ENCODE results near the gene FBXO4.

Gene FBXO4

DNA sequence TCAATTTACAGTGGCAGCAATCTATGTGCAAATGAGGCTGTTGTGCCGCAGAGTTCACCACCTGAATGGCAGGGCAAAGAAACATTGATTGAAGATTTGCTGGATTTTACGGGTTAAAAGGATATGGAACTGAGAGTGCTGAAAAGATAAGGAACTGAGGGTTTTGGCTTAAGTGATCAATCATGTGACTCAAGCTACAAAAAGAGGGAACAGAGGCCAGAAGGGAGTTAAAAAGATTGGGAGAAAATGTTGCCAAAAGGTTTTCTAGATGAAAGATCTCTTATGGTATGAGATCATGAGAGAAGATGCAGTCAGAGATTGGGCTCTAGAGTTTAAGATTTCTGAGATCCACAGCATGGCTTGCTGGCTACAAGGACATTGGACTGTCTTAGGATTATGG lies 28.9 kb upstream of the FBXO4 start:
- Histone ChIP-seq H3K27me3 (replicated peaks; ENCODE audit: insufficient read depth, low read length) (no peaks in the 10 kb centered on the region), H3K9ac (ENCODE audit: low read length) (no peak overlapping the region), H3K79me2 (ENCODE audit: low read length) (no peaks in the 10 kb centered on the region), H3K4me2 (ENCODE audit: low read depth, low read length) (no peak overlapping the region), H3K4me1 (ENCODE audit: low read length) (0 out of 2 replicates have a peak, but pooled peaks cover 3% of the 10 kb centered on the region), H3K9me2 (replicated peaks; ENCODE audit: insufficient read depth, low read length) (no peaks in the 10 kb centered on the region), H2AFZ (ENCODE audit: low read length) (no peak overlapping the region), H4K20me1 (ENCODE audit: insufficient read depth, low read length) (no peaks in the 10 kb centered on the region), H3K9me3 (replicated peaks; ENCODE audit: insufficient read depth, low read length) (no peaks in the 10 kb centered on the region), H3K4me3 (ENCODE audit: low read length) (no peak overlapping the region), H3F3A (ENCODE audit: insufficient read depth, low read length) (no peaks in the 10 kb centered on the region), H3K36me3 (replicated peaks; ENCODE audit: insufficient read depth, low read length) (no peaks in the 10 kb centered on the region), H3K27ac (ENCODE audit: low read length) (no peak overlapping the region)
- TF ChIP-seq EZH2phosphoT487 (IDR thresholded peaks at IDR 0.05; ENCODE audit: low read length) (no peak), EZH2 (optimal IDR thresholded peaks at IDR 0.05; ENCODE audit: low read depth, low read length) (no peak)
- TF ChIP-seq, protein P1, sequence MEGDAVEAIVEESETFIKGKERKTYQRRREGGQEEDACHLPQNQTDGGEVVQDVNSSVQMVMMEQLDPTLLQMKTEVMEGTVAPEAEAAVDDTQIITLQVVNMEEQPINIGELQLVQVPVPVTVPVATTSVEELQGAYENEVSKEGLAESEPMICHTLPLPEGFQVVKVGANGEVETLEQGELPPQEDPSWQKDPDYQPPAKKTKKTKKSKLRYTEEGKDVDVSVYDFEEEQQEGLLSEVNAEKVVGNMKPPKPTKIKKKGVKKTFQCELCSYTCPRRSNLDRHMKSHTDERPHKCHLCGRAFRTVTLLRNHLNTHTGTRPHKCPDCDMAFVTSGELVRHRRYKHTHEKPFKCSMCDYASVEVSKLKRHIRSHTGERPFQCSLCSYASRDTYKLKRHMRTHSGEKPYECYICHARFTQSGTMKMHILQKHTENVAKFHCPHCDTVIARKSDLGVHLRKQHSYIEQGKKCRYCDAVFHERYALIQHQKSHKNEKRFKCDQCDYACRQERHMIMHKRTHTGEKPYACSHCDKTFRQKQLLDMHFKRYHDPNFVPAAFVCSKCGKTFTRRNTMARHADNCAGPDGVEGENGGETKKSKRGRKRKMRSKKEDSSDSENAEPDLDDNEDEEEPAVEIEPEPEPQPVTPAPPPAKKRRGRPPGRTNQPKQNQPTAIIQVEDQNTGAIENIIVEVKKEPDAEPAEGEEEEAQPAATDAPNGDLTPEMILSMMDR (IDR thresholded peaks at IDR 0.05; ENCODE audit: low read length), result no peak
- DNase-seq, result no peak

DNA sequence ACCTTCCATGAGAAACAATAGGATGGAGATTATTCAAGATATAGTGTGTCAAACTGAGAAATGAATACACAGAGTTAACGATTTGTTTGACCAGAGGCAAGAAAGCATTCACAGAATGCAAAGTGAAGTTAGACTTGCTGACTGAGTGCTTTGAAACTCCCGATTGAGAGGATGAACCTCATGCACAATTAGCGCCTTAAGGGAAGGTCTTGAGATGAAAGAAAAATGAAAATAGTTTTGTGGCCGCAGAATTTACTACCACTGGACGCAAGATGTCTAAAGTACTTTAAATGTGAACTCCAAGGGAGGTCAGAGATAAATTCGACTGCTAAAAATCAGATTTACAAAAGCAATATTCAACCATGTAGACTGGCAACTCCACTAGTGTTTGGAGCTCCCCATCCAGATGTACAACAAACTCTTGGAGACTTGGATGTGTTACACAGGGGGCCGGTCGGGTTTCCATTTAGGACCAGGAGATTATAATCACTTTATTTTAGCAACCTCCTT lies 21.6 kb upstream of the FBXO4 start:
- peak overlapping the region; percentile 68 for H2AFZ ChIP-seq (ENCODE audit: low read length)
- peak; percentile 60 for DNase-seq
- H3K27ac ChIP-seq (ENCODE audit: low read length), result peak overlapping the region; percentile 82
- TF ChIP-seq EZH2 (optimal IDR thresholded peaks at IDR 0.05; ENCODE audit: low read depth, low read length), result no peak
- TF ChIP-seq, protein P1 (IDR thresholded peaks at IDR 0.05; ENCODE audit: low read length), result no peak
- no peak for TF ChIP-seq EZH2phosphoT487 (IDR thresholded peaks at IDR 0.05; ENCODE audit: low read length)
- H3K9ac ChIP-seq (ENCODE audit: low read length), result peak overlapping the region; percentile 84
- H3F3A ChIP-seq (ENCODE audit: insufficient read depth, low read length), result peaks cover 15% of the 10 kb centered on the region
- H3K36me3 ChIP-seq (replicated peaks; ENCODE audit: insufficient read depth, low read length), result peaks cover 8% of the 10 kb centered on the region; the same call in 1 of the 2 replicates
- no peaks in the 10 kb centered on the region for H3K9me3 ChIP-seq (replicated peaks; ENCODE audit: insufficient read depth, low read length)
- no peaks in the 10 kb centered on the region for H3K27me3 ChIP-seq (replicated peaks; ENCODE audit: insufficient read depth, low read length)
- no peaks in the 10 kb centered on the region for H4K20me1 ChIP-seq (ENCODE audit: insufficient read depth, low read length)
- H3K4me2 ChIP-seq (ENCODE audit: low read depth, low read length), result peak overlapping the region; percentile 78
- no peaks in the 10 kb centered on the region for H3K9me2 ChIP-seq (replicated peaks; ENCODE audit: insufficient read depth, low read length)
- H3K4me3 ChIP-seq (ENCODE audit: low read length), result peak overlapping the region; percentile 78
- H3K4me1 ChIP-seq (ENCODE audit: low read length), result peaks cover 24% of the 10 kb centered on the region
- peaks cover 43% of the 10 kb centered on the region for H3K79me2 ChIP-seq (ENCODE audit: low read length)

DNA sequence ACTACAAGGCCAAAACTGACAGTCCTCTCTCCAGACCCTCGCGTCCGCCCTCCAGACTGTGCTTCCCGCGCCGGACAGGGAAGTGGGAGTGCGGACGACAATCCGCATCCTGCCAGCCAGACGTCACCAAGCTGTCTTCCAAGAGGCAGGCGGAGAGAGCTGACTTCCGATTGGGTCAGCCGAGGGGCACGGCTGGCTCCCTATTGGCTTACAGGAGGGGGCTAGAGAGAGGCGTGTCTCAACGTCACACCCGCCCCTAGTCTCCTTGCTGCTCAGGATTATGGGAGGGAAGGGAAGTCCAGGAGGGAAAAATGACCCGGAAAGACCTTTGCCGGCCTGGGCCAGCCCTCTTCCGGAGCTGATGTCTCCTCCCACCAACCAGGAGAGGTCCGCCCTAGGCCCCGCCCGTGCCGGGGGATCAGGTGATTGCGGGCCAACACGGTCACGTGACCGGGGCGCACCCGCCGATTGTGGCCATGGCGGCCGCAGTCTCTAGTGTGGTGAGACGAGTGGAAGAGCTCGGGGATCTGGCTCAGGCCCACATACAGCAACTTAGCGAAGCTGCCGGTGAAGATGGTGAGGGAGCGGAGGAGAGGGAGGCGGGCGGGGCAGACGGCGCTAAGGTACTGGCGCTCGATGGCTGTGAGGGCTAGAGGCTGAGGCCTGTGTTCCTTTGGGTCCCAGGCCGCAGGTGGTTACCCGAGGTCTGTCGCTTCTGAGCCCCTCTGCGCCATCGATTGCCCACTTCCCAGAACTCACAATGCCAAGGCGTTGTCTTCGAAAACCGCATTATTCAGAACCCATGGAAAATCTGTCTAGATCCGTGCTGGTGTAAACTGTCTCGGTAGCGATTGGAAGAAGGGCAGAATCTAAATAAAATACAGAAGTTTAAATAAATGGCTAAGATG lies 20.9 kb upstream of the FBXO4 start, which contains the start of gene RIMOC1:
RIMOC1 (plus strand) TSS at position 453 of the 908 bp plus-strand sequence; CDS start at position 477, 24 bp downstream.
- Histone ChIP-seq H3K9ac (ENCODE audit: low read length) (peak within 1 kb of the TSS; percentile 84), H3K79me2 (ENCODE audit: low read length) (peaks cover 48% of the 10 kb centered on the region), H3K4me2 (ENCODE audit: low read depth, low read length) (peak within 1 kb of the TSS; percentile 78), H4K20me1 (ENCODE audit: insufficient read depth, low read length) (no peaks in the 10 kb centered on the region), H3K4me1 (ENCODE audit: low read length) (peaks cover 24% of the 10 kb centered on the region), H3K4me3 (ENCODE audit: low read length) (peak within 1 kb of the TSS; percentile 88), H3K9me2 (replicated peaks; ENCODE audit: insufficient read depth, low read length) (no peaks in the 10 kb centered on the region), H3K9me3 (replicated peaks; ENCODE audit: insufficient read depth, low read length) (no peaks in the 10 kb centered on the region), H2AFZ (ENCODE audit: low read length) (peak within 1 kb of the TSS; percentile 68), H3F3A (ENCODE audit: insufficient read depth, low read length) (peaks cover 15% of the 10 kb centered on the region), H3K27ac (ENCODE audit: low read length) (peak within 1 kb of the TSS; percentile 82), H3K36me3 (replicated peaks; ENCODE audit: insufficient read depth, low read length) (peaks cover 13% of the 10 kb centered on the region; the same call in 1 of the 2 replicates), H3K27me3 (replicated peaks; ENCODE audit: insufficient read depth, low read length) (no peaks in the 10 kb centered on the region)
- peak; percentile 99 for DNase-seq
- TF ChIP-seq, protein P1 (IDR thresholded peaks at IDR 0.05; ENCODE audit: low read length), result no peak
- no peak for TF ChIP-seq EZH2phosphoT487 (IDR thresholded peaks at IDR 0.05; ENCODE audit: low read length)
- TF ChIP-seq EZH2 (optimal IDR thresholded peaks at IDR 0.05; ENCODE audit: low read depth, low read length), result no peak
